SK-N-SH treated with all-trans-retinoic acid at 6 μM for 48 hours (cell line): ENCODE results near the gene KIRREL2.

Source experiments
- ATAC-seq: fragments of 200-7000 bp; cut with Tn5 transposase; 3 replicates; pipeline ENCODE4 v1.9.1; 2020; ENCODE audit warnings: mild to moderate bottlenecking, moderate library complexity
- ARNTL ChIP-seq: fragments of 450-650 bp; formaldehyde crosslinking; IDR thresholded peaks from 2 replicates; pipeline ENCODE4 v1.5.0; 2020; ENCODE audit warnings: low read depth, mild to moderate bottlenecking, moderate library complexity, borderline replicate concordance
- BACH2 ChIP-seq: fragments of 250-450 bp; sonication (Bioruptor Pico); IDR thresholded peaks from 2 replicates; pipeline ENCODE4 v1.9.0; 2021; ENCODE audit warnings: mild to moderate bottlenecking, borderline replicate concordance
- CSDC2 ChIP-seq: fragments of 250-450 bp; sonication (Bioruptor Pico); IDR thresholded peaks from 2 replicates; pipeline ENCODE4 v1.5.0; 2020; ENCODE audit warnings: mild to moderate bottlenecking, moderate library complexity
- ESRRG ChIP-seq: fragments of 250-450 bp; sonication (Bioruptor Pico); IDR thresholded peaks from 2 replicates; pipeline ENCODE4 v1.6.1; 2021; ENCODE audit warnings: mild to moderate bottlenecking
- GLIS3 ChIP-seq: fragments of 250-450 bp; sonication (Bioruptor Pico); IDR thresholded peaks from 2 replicates; pipeline ENCODE4 v1.5.0; 2020; ENCODE audit warnings: mild to moderate bottlenecking, moderate library complexity
- ISL1 ChIP-seq: fragments of 250-450 bp; sonication (Bioruptor Pico); IDR thresholded peaks from 2 replicates; pipeline ENCODE4 v2.1.2; 2022; ENCODE audit warnings: mild to moderate bottlenecking, moderate library complexity
- OSR1 ChIP-seq: fragments of 250-450 bp; sonication (Bioruptor Pico); IDR thresholded peaks from 2 replicates; pipeline ENCODE4 v1.8.0; 2022; ENCODE audit warnings: moderate library complexity, mild to moderate bottlenecking, inconsistent platforms
- PPARA ChIP-seq: fragments of 250-450 bp; sonication (Bioruptor Pico); IDR thresholded peaks from 2 replicates; pipeline ENCODE4 v1.5.0; 2020; ENCODE audit warnings: mild to moderate bottlenecking, borderline replicate concordance
- RARB ChIP-seq: fragments of 250-450 bp; sonication (Bioruptor Pico); IDR thresholded peaks from 2 replicates; pipeline ENCODE4 v1.8.0; 2021; ENCODE audit warnings: mild to moderate bottlenecking, moderate library complexity
- SNAI2 ChIP-seq: fragments of 250-450 bp; sonication (Bioruptor Pico); IDR thresholded peaks from 2 replicates; pipeline ENCODE4 v1.5.0; 2020; ENCODE audit warnings: mild to moderate bottlenecking, moderate library complexity
- TCF4 ChIP-seq: fragments of 250-450 bp; sonication (Bioruptor Pico); IDR thresholded peaks from 2 replicates; pipeline ENCODE4 v1.8.0; 2021; ENCODE audit warnings: mild to moderate bottlenecking, moderate library complexity, borderline replicate concordance
- TOX ChIP-seq: fragments of 250-450 bp; sonication (Bioruptor Pico); IDR thresholded peaks from 2 replicates; pipeline ENCODE4 v1.8.0; 2021; ENCODE audit warnings: mild to moderate bottlenecking, moderate library complexity, borderline replicate concordance
- ZC3H10 ChIP-seq: fragments of 250-450 bp; sonication (Bioruptor Pico); IDR thresholded peaks from 2 replicates; pipeline ENCODE4 v1.5.1; 2021; ENCODE audit warnings: mild to moderate bottlenecking, moderate library complexity
- ZFP3 ChIP-seq: fragments of 250-450 bp; sonication (Bioruptor Pico); IDR thresholded peaks from 2 replicates; pipeline ENCODE4 v1.5.0; 2020; ENCODE audit warnings: mild to moderate bottlenecking, moderate library complexity
- ZNF565 ChIP-seq: fragments of 450-650 bp; formaldehyde crosslinking; conservative IDR thresholded peaks from 2 replicates; pipeline ENCODE4 v1.5.0; 2020; ENCODE audit warnings: low read depth, mild to moderate bottlenecking, moderate library complexity
- ZNF70 ChIP-seq: fragments of 450-650 bp; formaldehyde crosslinking; IDR thresholded peaks from 2 replicates; pipeline ENCODE4 v1.5.0; 2020; ENCODE audit warnings: mild to moderate bottlenecking, moderate library complexity
- ZNF8 ChIP-seq: fragments of 450-650 bp; formaldehyde crosslinking; IDR thresholded peaks from 2 replicates; pipeline ENCODE4 v1.5.0; 2020; ENCODE audit warnings: mild to moderate bottlenecking, moderate library complexity
- TF ChIP-seq, protein P1 (sequence below): fragments of 250-450 bp; sonication (Bioruptor Pico); IDR thresholded peaks from 2 replicates; pipeline ENCODE4 v1.5.1; 2021; ENCODE audit warnings: mild to moderate bottlenecking, moderate library complexity
- TF ChIP-seq, protein P2 (sequence below): fragments of 250-450 bp; sonication (Bioruptor Pico); IDR thresholded peaks from 2 replicates; pipeline ENCODE4 v1.5.1; 2020; ENCODE audit warnings: low read depth, mild to moderate bottlenecking, moderate library complexity
- TF ChIP-seq, protein P3 (sequence below): fragments of 250-450 bp; sonication (Bioruptor Pico); IDR thresholded peaks from 2 replicates; pipeline ENCODE4 v1.8.0; 2021; ENCODE audit warnings: low read depth, mild to moderate bottlenecking, moderate library complexity, borderline replicate concordance
- TF ChIP-seq, protein P4 (sequence below): fragments of 250-450 bp; sonication (Bioruptor Pico); IDR thresholded peaks from 2 replicates; pipeline ENCODE4 v1.5.0; 2020; ENCODE audit warnings: mild to moderate bottlenecking, moderate library complexity
- TF ChIP-seq, protein P5 (sequence below): fragments of 250-450 bp; sonication (Bioruptor Pico); IDR thresholded peaks from 2 replicates; pipeline ENCODE4 v1.8.0; 2020; ENCODE audit warnings: mild to moderate bottlenecking, moderate library complexity, borderline replicate concordance

Gene KIRREL2

DNA sequence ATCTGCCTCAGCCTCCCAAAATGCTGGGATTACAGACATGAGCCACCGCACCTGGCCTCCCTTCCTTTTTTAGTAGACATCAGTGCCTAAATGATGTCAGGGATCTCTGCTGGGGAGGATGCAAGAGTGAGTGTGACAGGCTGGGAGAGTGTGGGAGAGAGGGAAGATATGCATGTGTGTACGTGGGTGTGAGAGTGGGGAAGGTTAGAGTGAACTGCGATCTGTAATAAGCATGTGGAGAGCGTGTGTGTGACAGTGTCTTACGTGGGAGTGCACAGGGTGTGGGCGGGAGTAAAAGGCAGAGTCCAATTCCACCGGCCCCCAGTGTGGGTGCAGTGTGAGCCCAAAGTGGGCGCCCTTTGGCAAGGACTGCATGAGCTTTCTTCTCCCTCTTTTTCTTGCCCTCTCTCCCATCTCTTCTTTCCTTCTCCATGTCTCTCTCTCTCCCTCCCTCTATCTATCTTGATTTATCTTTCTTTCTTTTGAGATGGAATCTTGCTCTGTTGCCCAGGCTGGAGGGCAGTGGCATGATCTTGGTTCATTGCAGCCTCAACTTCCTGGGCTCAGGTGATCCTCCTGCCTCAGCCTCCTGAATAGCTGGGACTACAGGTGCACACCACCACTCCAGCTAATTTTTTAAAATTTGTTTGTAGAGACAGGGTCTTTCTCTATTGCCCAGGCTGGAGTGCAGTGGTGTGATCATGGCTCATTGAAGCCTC is 3.5 kb upstream of the KIRREL2 start:
- no peak for ATAC-seq
- TF ChIP-seq ZNF70 (no peak), BACH2 (CRISPR knock-in tag) (no peak), RARB (CRISPR knock-in tag) (no peak), ZFP3 (CRISPR knock-in tag) (no peak), TCF4 (no peak), OSR1 (no peak), ISL1 (CRISPR knock-in tag) (no peak), ESRRG (no peak), CSDC2 (CRISPR knock-in tag) (no peak), ZNF8 (CRISPR knock-in tag) (no peak), ZC3H10 (CRISPR knock-in tag) (no peak), SNAI2 (CRISPR knock-in tag) (no peak), GLIS3 (CRISPR knock-in tag) (no peak), ZNF565 (CRISPR knock-in tag) (no peak), ARNTL (CRISPR knock-in tag) (no peak)
- TF ChIP-seq, protein P1, sequence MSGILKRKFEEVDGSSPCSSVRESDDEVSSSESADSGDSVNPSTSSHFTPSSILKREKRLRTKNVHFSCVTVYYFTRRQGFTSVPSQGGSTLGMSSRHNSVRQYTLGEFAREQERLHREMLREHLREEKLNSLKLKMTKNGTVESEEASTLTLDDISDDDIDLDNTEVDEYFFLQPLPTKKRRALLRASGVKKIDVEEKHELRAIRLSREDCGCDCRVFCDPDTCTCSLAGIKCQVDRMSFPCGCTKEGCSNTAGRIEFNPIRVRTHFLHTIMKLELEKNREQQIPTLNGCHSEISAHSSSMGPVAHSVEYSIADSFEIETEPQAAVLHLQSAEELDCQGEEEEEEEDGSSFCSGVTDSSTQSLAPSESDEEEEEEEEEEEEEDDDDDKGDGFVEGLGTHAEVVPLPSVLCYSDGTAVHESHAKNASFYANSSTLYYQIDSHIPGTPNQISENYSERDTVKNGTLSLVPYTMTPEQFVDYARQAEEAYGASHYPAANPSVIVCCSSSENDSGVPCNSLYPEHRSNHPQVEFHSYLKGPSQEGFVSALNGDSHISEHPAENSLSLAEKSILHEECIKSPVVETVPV = no peak
- TF ChIP-seq, protein P2, sequence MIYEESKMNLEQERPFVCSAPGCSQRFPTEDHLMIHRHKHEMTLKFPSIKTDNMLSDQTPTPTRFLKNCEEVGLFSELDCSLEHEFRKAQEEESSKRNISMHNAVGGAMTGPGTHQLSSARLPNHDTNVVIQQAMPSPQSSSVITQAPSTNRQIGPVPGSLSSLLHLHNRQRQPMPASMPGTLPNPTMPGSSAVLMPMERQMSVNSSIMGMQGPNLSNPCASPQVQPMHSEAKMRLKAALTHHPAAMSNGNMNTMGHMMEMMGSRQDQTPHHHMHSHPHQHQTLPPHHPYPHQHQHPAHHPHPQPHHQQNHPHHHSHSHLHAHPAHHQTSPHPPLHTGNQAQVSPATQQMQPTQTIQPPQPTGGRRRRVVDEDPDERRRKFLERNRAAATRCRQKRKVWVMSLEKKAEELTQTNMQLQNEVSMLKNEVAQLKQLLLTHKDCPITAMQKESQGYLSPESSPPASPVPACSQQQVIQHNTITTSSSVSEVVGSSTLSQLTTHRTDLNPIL = no peak
- TF ChIP-seq, protein P3, sequence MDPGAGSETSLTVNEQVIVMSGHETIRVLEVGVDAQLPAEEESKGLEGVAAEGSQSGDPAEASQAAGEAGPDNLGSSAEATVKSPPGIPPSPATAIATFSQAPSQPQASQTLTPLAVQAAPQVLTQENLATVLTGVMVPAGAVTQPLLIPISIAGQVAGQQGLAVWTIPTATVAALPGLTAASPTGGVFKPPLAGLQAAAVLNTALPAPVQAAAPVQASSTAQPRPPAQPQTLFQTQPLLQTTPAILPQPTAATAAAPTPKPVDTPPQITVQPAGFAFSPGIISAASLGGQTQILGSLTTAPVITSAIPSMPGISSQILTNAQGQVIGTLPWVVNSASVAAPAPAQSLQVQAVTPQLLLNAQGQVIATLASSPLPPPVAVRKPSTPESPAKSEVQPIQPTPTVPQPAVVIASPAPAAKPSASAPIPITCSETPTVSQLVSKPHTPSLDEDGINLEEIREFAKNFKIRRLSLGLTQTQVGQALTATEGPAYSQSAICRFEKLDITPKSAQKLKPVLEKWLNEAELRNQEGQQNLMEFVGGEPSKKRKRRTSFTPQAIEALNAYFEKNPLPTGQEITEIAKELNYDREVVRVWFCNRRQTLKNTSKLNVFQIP (CRISPR knock-in tag) = no peak
- TF ChIP-seq, protein P4, sequence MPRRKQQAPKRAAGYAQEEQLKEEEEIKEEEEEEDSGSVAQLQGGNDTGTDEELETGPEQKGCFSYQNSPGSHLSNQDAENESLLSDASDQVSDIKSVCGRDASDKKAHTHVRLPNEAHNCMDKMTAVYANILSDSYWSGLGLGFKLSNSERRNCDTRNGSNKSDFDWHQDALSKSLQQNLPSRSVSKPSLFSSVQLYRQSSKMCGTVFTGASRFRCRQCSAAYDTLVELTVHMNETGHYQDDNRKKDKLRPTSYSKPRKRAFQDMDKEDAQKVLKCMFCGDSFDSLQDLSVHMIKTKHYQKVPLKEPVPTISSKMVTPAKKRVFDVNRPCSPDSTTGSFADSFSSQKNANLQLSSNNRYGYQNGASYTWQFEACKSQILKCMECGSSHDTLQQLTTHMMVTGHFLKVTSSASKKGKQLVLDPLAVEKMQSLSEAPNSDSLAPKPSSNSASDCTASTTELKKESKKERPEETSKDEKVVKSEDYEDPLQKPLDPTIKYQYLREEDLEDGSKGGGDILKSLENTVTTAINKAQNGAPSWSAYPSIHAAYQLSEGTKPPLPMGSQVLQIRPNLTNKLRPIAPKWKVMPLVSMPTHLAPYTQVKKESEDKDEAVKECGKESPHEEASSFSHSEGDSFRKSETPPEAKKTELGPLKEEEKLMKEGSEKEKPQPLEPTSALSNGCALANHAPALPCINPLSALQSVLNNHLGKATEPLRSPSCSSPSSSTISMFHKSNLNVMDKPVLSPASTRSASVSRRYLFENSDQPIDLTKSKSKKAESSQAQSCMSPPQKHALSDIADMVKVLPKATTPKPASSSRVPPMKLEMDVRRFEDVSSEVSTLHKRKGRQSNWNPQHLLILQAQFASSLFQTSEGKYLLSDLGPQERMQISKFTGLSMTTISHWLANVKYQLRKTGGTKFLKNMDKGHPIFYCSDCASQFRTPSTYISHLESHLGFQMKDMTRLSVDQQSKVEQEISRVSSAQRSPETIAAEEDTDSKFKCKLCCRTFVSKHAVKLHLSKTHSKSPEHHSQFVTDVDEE (CRISPR knock-in tag) = no peak
- TF ChIP-seq, all 23 proteins: peak for 0

DNA sequence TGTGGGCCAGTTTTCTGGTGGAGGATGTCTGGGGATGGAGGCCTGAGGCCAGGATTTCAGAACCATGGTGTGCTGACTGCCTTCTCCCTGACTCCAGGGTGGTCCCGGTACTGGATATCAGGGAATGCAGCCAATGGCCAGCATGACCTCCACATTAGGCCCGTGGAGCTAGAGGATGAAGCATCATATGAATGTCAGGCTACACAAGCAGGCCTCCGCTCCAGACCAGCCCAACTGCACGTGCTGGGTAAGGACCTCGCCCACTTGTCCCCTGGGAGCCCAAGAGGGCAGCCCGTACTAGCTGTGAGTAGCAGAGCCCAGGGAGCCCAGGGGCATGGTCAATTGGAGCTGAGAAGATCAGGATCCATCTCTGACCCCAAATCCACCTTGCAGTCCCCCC is 1.6 kb downstream of the KIRREL2 start:
- no peak for TF ChIP-seq GLIS3 (CRISPR knock-in tag)
- TF ChIP-seq, protein P4 (CRISPR knock-in tag) = no peak
- no peak for TF ChIP-seq RARB (CRISPR knock-in tag)
- no peak for TF ChIP-seq OSR1
- TF ChIP-seq ZNF565 (CRISPR knock-in tag) = no peak
- TF ChIP-seq ARNTL (CRISPR knock-in tag) = no peak
- no peak for TF ChIP-seq ZNF8 (CRISPR knock-in tag)
- TF ChIP-seq, protein P5, sequence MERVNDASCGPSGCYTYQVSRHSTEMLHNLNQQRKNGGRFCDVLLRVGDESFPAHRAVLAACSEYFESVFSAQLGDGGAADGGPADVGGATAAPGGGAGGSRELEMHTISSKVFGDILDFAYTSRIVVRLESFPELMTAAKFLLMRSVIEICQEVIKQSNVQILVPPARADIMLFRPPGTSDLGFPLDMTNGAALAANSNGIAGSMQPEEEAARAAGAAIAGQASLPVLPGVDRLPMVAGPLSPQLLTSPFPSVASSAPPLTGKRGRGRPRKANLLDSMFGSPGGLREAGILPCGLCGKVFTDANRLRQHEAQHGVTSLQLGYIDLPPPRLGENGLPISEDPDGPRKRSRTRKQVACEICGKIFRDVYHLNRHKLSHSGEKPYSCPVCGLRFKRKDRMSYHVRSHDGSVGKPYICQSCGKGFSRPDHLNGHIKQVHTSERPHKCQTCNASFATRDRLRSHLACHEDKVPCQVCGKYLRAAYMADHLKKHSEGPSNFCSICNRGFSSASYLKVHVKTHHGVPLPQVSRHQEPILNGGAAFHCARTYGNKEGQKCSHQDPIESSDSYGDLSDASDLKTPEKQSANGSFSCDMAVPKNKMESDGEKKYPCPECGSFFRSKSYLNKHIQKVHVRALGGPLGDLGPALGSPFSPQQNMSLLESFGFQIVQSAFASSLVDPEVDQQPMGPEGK (CRISPR knock-in tag) = no peak
- no peak for TF ChIP-seq ISL1 (CRISPR knock-in tag)
- TF ChIP-seq PPARA (CRISPR knock-in tag) = no peak
- TF ChIP-seq CSDC2 (CRISPR knock-in tag) = no peak
- TF ChIP-seq, protein P3 (CRISPR knock-in tag) = no peak
- TF ChIP-seq TOX (CRISPR knock-in tag) = no peak
- TF ChIP-seq TCF4 = no peak
- no peak for TF ChIP-seq ZFP3 (CRISPR knock-in tag)
- no peak for TF ChIP-seq ZC3H10 (CRISPR knock-in tag)
- TF ChIP-seq BACH2 (CRISPR knock-in tag) = no peak
- TF ChIP-seq, protein P1 = no peak
- TF ChIP-seq, all 23 proteins: peak for 0

More for the DNA sequence above, 1.6 kb downstream of the KIRREL2 start:
- ATAC-seq = no peak
